ENCODE measurements around the gene DYNLL1.
A peak's percentile ranks its signal among the peaks of the same experiment; 100 is the strongest.
"Not testable (repeated sequence)": the region's sequence is repeated elsewhere in the genome, so short reads cannot be mapped to it uniquely, and the experiment has no call there.

The DYNLL1 gene

GRCh38 chr12:120522568-120522967, 26.7 kb downstream of the DYNLL1 start:
- DNase-seq = no peak

- peak; percentile 85 to 89 for DNase-seq
Observed at GRCh38 chr12:120528861-120529525, 33.1 kb downstream of the DYNLL1 start, which contains the start of gene COQ5. Gene COQ5, minus strand, starts transcription at chr12:120529158. Its CDS starts 17 bp downstream, at chr12:120529141.

GRCh38 chr12:120529641-120530417, 33.9 kb downstream of the DYNLL1 start:
- DNase-seq = peak in 1 of 2 experiments; percentile 26

GRCh38 chr12:120530418-120530761, 34.5 kb downstream of the DYNLL1 start:
- not testable (repeated sequence) for DNase-seq

- DNase-seq = no peak
Observed at GRCh38 chr12:120532701-120533238, 36.9 kb downstream of the DYNLL1 start.

- DNase-seq = peak; percentile 59 to 70
Observed at GRCh38 chr12:120534203-120534702, 38.3 kb downstream of the DYNLL1 start, which contains the start of gene RNF10. Gene RNF10, plus strand, starts transcription at chr12:120534356. Its CDS starts 456 bp downstream, at chr12:120534812.

- DNase-seq = peak; percentile 42 to 60
Observed at GRCh38 chr12:120534703-120535655, 39.1 kb downstream of the DYNLL1 start.

- DNase-seq = peak; percentile 19 to 39
Observed at GRCh38 chr12:120536064-120536791, 40.3 kb downstream of the DYNLL1 start.

GRCh38 chr12:120537856-120538220, 41.9 kb downstream of the DYNLL1 start:
- no peak for DNase-seq

GRCh38 chr12:120538281-120539156, 42.6 kb downstream of the DYNLL1 start:
- DNase-seq = no peak

GRCh38 chr12:120539303-120539702, 43.4 kb downstream of the DYNLL1 start:
- no peak for DNase-seq

- no peak for DNase-seq
Observed at GRCh38 chr12:120540445-120540844, 44.5 kb downstream of the DYNLL1 start.

GRCh38 chr12:120542166-120542565, 46.3 kb downstream of the DYNLL1 start:
- no peak for DNase-seq

- DNase-seq = no peak
Observed at GRCh38 chr12:120544691-120545090, 48.8 kb downstream of the DYNLL1 start.

- no peak for DNase-seq
Observed at GRCh38 chr12:120546050-120546386, 50.1 kb downstream of the DYNLL1 start.
